Endothelial cell (in vitro differentiated cells): ENCODE measurements around the gene PRPS1. TPM values are rescaled to one million over a fixed set of nuclear protein-coding genes. Genes with fewer than 3 reads are reported as not detected.

Source experiments
- DNase-seq: peaks from one replicate; pipeline ENCODE4 v3.0.0; 2021; ENCODE audit warnings: low spot score
- H3K27ac Mint-ChIP-seq: one replicate; pipeline ENCODE4 v1.8.0; 2021; ENCODE audit warnings: mixed read lengths, inconsistent platforms; ENCODE audit not compliant: unreplicated experiment
- H3K27me3 Mint-ChIP-seq: one replicate; pipeline ENCODE4 v1.8.0; 2021; ENCODE audit warnings: mild to moderate bottlenecking, moderate library complexity, mixed read lengths, inconsistent platforms; ENCODE audit not compliant: unreplicated experiment
- H3K36me3 Mint-ChIP-seq: one replicate; pipeline ENCODE4 v1.8.0; 2021; ENCODE audit warnings: mild to moderate bottlenecking, low read depth, mixed read lengths, inconsistent platforms; ENCODE audit not compliant: unreplicated experiment
- H3K4me1 Mint-ChIP-seq: one replicate; pipeline ENCODE4 v1.8.0; 2021; ENCODE audit warnings: mild to moderate bottlenecking, mixed read lengths, inconsistent platforms; ENCODE audit not compliant: unreplicated experiment
- H3K4me3 Mint-ChIP-seq: one replicate; pipeline ENCODE4 v1.8.0; 2021; ENCODE audit warnings: mild to moderate bottlenecking, mixed read lengths, inconsistent platforms; ENCODE audit not compliant: unreplicated experiment
- H3K9me3 Mint-ChIP-seq: one replicate; pipeline ENCODE4 v1.8.0; 2021; ENCODE audit warnings: mixed read lengths, inconsistent platforms; ENCODE audit not compliant: unreplicated experiment
- total RNA-seq: library from RNA; stranded (reverse); fragmentation: NEBNext Ultra II Directional; extraction: Animal tissue kit (Norgen Biotek cat#: 25700); gene quantifications from one replicate; pipeline ENCODE4 v1.2.1, GENCODE V29; 2021; ENCODE audit not compliant: unreplicated experiment
- TF ChIP-seq, protein P1 (sequence below): fragments of 200-600 bp; sonication (generic); IDR thresholded peaks from one replicate; pipeline ENCODE4 v1.5.0; 2021; ENCODE audit warnings: antibody characterized with exemption; ENCODE audit not compliant: unreplicated experiment

The PRPS1 gene
- total RNA-seq, 1 donor from 2014 or later, result 41.0 TPM

DNA sequence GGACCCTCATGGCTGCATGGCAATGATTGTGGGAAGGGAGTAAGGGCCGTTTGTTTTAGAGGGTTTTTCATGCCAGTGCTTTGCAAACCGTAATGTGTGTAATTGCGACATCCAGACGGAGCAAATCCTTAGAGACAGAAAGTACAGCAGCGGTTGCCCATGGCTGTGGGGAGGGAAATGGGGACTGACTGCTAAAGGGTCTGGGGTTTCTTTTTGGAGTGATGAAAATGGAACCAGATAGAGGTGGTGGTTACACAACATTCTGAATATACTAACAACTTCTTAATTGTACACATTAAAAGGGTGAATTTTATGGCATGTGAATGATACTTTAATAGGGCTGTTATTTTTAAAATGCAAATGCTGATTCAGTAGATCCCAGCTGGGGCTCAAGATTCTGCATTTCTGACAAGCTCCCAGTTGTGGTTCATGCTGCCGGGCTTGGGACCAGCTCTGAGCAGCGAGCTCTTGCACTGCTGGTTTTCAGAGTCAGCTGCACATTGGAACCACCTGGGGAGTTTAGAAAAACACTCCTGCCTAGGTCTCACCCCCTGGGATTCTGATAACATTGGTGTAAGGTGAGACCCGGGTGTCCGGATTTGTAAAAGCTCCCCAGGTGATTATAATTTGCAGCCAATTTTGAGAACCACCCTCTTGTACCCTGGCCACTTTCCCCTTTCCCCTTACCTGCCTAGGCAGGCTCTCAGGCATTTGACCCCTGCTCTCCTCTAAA, 47.7 kb downstream of the PRPS1 start:
- H3K9me3 Mint-ChIP-seq, result no peaks in the 10 kb centered on the region
- H3K27me3 Mint-ChIP-seq, result no peaks in the 10 kb centered on the region
- no peak for DNase-seq
- H3K4me3 Mint-ChIP-seq, result no peak overlapping the region
- H3K36me3 Mint-ChIP-seq, result no peaks in the 10 kb centered on the region
- TF ChIP-seq, protein P1, sequence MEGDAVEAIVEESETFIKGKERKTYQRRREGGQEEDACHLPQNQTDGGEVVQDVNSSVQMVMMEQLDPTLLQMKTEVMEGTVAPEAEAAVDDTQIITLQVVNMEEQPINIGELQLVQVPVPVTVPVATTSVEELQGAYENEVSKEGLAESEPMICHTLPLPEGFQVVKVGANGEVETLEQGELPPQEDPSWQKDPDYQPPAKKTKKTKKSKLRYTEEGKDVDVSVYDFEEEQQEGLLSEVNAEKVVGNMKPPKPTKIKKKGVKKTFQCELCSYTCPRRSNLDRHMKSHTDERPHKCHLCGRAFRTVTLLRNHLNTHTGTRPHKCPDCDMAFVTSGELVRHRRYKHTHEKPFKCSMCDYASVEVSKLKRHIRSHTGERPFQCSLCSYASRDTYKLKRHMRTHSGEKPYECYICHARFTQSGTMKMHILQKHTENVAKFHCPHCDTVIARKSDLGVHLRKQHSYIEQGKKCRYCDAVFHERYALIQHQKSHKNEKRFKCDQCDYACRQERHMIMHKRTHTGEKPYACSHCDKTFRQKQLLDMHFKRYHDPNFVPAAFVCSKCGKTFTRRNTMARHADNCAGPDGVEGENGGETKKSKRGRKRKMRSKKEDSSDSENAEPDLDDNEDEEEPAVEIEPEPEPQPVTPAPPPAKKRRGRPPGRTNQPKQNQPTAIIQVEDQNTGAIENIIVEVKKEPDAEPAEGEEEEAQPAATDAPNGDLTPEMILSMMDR, result no peak
- no peak overlapping the region for H3K27ac Mint-ChIP-seq
- peaks cover 3% of the 10 kb centered on the region for H3K4me1 Mint-ChIP-seq

DNA sequence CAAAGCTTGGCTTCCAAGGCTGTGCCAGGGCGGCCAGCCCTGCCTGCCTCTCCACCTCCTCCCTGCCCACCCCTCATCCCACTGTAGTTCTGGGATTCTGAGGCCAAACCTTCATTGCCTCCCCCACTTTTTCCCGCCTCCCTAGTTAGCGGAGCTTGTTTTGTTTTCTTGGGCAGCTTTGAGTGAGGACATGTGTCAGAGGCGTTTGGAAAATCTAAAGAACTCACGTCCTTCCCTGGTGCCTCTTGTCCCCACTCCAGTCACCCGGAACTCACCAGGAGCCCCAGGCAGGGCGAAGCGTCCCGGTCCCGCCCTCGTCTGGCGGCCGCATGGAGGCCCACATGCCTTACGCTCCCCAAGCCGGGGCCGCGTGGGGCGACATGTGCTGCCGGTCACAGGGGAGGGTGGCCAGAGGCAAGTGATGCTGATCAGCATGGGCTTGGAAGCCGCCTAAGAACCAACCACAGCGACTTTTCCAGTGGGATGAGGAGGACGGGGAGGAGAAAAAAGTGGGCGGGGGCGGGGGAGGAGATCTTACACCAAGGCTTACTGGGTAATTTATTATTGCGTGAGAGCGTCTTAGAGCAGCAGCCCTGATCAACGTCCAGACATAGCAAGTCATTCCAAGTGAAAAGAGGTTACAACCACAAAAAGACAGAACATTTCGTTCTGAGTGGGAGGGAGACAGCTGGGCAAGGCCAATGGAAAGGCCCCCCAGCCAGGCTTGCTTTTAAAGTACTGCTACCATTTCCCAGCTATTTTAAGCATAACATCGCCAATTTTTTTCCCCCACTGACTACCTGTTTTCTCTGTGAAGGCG, 48.5 kb downstream of the PRPS1 start:
- Mint-ChIP-seq H3K36me3 (no peaks in the 10 kb centered on the region), H3K27ac (no peak overlapping the region), H3K27me3 (no peaks in the 10 kb centered on the region), H3K9me3 (no peaks in the 10 kb centered on the region), H3K4me3 (no peak overlapping the region), H3K4me1 (peaks cover 6% of the 10 kb centered on the region)
- TF ChIP-seq, protein P1, result no peak
- no peak for DNase-seq

DNA sequence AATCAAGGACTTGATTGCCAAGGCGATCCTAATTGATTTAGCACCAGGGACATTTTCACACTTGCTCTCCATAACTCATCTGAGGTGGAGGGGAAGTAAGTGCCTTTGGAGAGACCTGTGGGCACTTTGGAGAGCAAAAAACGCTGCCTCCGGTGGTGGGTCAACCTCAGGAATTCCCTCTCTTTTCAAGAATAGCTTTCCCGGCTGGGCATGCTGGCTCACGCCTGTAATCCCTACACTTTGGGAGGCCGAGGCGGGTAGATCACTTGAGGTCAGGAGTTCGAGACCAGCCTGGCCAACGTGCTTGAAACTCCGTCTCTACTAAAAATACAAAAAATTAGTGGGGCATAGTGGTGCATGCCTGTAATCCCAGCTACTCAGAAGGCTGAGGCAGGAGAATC, 49.2 kb downstream of the PRPS1 start:
- no peak overlapping the region for H3K27ac Mint-ChIP-seq
- no peaks in the 10 kb centered on the region for H3K9me3 Mint-ChIP-seq
- no peak for DNase-seq
- TF ChIP-seq, protein P1, result no peak
- no peak overlapping the region for H3K4me3 Mint-ChIP-seq
- H3K27me3 Mint-ChIP-seq, result peaks cover 3% of the 10 kb centered on the region
- H3K36me3 Mint-ChIP-seq, result no peaks in the 10 kb centered on the region
- H3K4me1 Mint-ChIP-seq, result peaks cover 6% of the 10 kb centered on the region

DNA sequence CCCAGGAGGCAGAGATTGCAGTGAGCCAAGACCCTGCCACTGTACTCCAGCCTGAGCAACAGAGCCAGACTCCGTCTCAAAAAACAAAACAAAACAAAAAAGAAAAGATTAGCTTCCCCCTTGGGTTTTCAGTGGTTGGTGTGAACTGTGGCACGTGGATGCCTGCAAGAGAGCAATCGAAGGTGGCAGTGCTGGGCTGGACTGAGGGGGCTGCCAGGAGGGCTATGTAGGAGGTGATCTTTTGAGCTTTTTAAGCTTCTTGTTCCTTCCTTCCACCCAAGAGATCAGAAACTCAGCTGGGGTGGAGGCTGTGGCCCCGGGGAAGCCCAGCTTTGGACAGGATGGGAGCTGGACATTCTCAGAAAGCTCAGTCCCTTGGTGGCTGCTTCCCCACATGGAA, 49.6 kb downstream of the PRPS1 start:
- no peak overlapping the region for H3K4me3 Mint-ChIP-seq
- DNase-seq, result no peak
- no peaks in the 10 kb centered on the region for H3K36me3 Mint-ChIP-seq
- no peaks in the 10 kb centered on the region for H3K9me3 Mint-ChIP-seq
- TF ChIP-seq, protein P1, result no peak
- H3K27ac Mint-ChIP-seq, result no peak overlapping the region
- peaks cover 9% of the 10 kb centered on the region for H3K4me1 Mint-ChIP-seq
- peaks cover 4% of the 10 kb centered on the region for H3K27me3 Mint-ChIP-seq
